H1 (cell line): ENCODE results near the gene C2orf81. TPM values are rescaled to one million over a fixed set of nuclear protein-coding genes. Genes with fewer than 3 reads are reported as not detected.

ENCODE experiments used
- CTCF ChIA-PET: fragments of 300-600 bp; sonication (Branson Sonifier 250); formaldehyde crosslinking; loops from one replicate; lab custom pipeline; 2021; ENCODE audit not compliant: partially characterized antibody; lab: Charles Lee
- POLR2A ChIA-PET: fragments of 300-600 bp; sonication (Branson Sonifier 250); formaldehyde crosslinking; loops from one replicate; lab custom pipeline; 2021; ENCODE audit warnings: inconsistent platforms; ENCODE audit not compliant: partially characterized antibody; lab: Charles Lee
- DNase-seq, 2 experiments: peaks; one replicate each; pipeline versions ENCODE4 v3.0.0 to v3.0.0-alpha.2; 2010 to 2022; ENCODE audit warnings: low spot score in 2 of 2, low read depth in 1 of 2, mixed read lengths in 1 of 2
- FAIRE-seq: peaks from 2 replicates; lab custom pipeline; 2011; peaks lifted over from hg19 to GRCh38; lab: Jason Lieb, UNC
- H2AFZ ChIP-seq: 2 replicates; pipeline ENCODE4 v1.8.1; 2012; ENCODE audit warnings: low read length, inconsistent platforms
- H2AK5ac ChIP-seq: 2 replicates; pipeline ENCODE4 v1.6.1; 2013; ENCODE audit warnings: low read depth, low read length
- H2BK120ac ChIP-seq: replicated peaks from 2 replicates; pipeline ENCODE3; 2013; ENCODE audit warnings: low read depth, low read length, inconsistent platforms
- H2BK12ac ChIP-seq: 2 replicates; pipeline ENCODE4 v1.6.1; 2013; ENCODE audit warnings: low read depth, low read length
- H2BK15ac ChIP-seq: 2 replicates; pipeline ENCODE4 v1.6.1; 2013; ENCODE audit warnings: low read length
- H2BK20ac ChIP-seq: 2 replicates; pipeline ENCODE4 v1.6.1; 2013; ENCODE audit warnings: low read length
- H2BK5ac ChIP-seq: 2 replicates; pipeline ENCODE4 v1.6.1; 2013; ENCODE audit warnings: low read depth, low read length
- H3K14ac ChIP-seq: 2 replicates; pipeline ENCODE4 v1.6.1; 2013; ENCODE audit warnings: inconsistent platforms; ENCODE audit not compliant: insufficient read length
- H3K18ac ChIP-seq: 2 replicates; pipeline ENCODE4 v1.6.1; 2013; ENCODE audit warnings: low read length; ENCODE audit errors: extremely low read depth
- H3K23ac ChIP-seq: 2 replicates; pipeline ENCODE4 v1.6.1; 2013; ENCODE audit warnings: inconsistent platforms; ENCODE audit not compliant: insufficient read length
- H3K23me2 ChIP-seq: 2 replicates; pipeline ENCODE4 v1.6.1; 2013; ENCODE audit warnings: low read depth, low read length
- H3K27ac ChIP-seq: 2 replicates; pipeline ENCODE4 v1.6.1; 2011; ENCODE audit warnings: low read depth, low read length, inconsistent platforms
- H3K27me3 ChIP-seq, 4 experiments: replicated peaks in 1 of 4; 1 replicate in 1 of 4; 2 replicates in 3 of 4; pipeline versions ENCODE4 v1.6.1 to v1.8.1; 2011 to 2013; ENCODE audit warnings: low read length in 3 of 4, mild to moderate bottlenecking in 3 of 4, inconsistent platforms in 2 of 4, mixed read lengths in 2 of 4, moderate library complexity in 1 of 4; ENCODE audit not compliant: control insufficient read depth in 3 of 4, insufficient read depth in 3 of 4; ENCODE audit errors: extremely low read depth in 1 of 4
- H3K36me3 ChIP-seq, 4 experiments: 2 replicates each; pipeline versions ENCODE4 v1.6.1 to v1.8.1; 2011 to 2013; ENCODE audit warnings: mild to moderate bottlenecking in 4 of 4, low read length in 3 of 4, moderate library complexity in 2 of 4, control low read depth in 1 of 4, inconsistent platforms in 1 of 4; ENCODE audit not compliant: insufficient read depth in 4 of 4, control insufficient read depth in 2 of 4
- H3K4ac ChIP-seq: replicated peaks from 2 replicates; pipeline ENCODE3; 2013; ENCODE audit warnings: low read length, low read depth, mixed read lengths, inconsistent platforms; ENCODE audit not compliant: insufficient read length
- H3K4me1 ChIP-seq, 4 experiments: replicated peaks in 1 of 4; 1 replicate in 1 of 4; 2 replicates in 3 of 4; pipeline versions ENCODE4 v1.6.1 to v1.8.1; 2011 to 2013; ENCODE audit warnings: low read length in 3 of 4, inconsistent platforms in 2 of 4, mixed read lengths in 1 of 4; ENCODE audit not compliant: insufficient read depth in 4 of 4, control insufficient read depth in 3 of 4
- H3K4me2 ChIP-seq, 2 experiments: 2 replicates each; pipeline versions ENCODE4 v1.6.1 to v1.8.1; 2011 to 2013; ENCODE audit warnings: low read depth in 2 of 2, low read length in 2 of 2, control low read depth in 1 of 2, inconsistent platforms in 1 of 2, mild to moderate bottlenecking in 1 of 2; ENCODE audit not compliant: insufficient read depth in 1 of 2
- H3K4me3 ChIP-seq, 4 experiments: fragments of 200-600, 300-600 bp in 1 of 4; sonication (generic), shearing (Covaris generic), sonication (Bioruptor Twin) in 1 of 4; 2 replicates each; pipeline versions ENCODE4 v1.5.1 to v1.8.1; 2011 to 2016; ENCODE audit warnings: low read length in 4 of 4, low read depth in 3 of 4, control low read depth in 2 of 4, inconsistent platforms in 2 of 4, mild to moderate bottlenecking in 2 of 4, mixed read lengths in 1 of 4, moderate library complexity in 1 of 4; ENCODE audit not compliant: insufficient read depth in 2 of 4; ENCODE audit errors: extremely low read depth in 1 of 4
- H3K56ac ChIP-seq: replicated peaks from 2 replicates; pipeline ENCODE3; 2013; ENCODE audit warnings: low read depth, mild to moderate bottlenecking, mixed read lengths, low read length, inconsistent platforms; ENCODE audit not compliant: insufficient read length
- H3K79me1 ChIP-seq: 2 replicates; pipeline ENCODE4 v1.6.1; 2013; ENCODE audit warnings: low read depth, low read length, control low read depth
- H3K79me2 ChIP-seq, 2 experiments: 2 replicates each; pipeline versions ENCODE4 v1.6.1 to v1.8.1; 2012 to 2013; ENCODE audit warnings: low read length in 2 of 2, mild to moderate bottlenecking in 2 of 2, inconsistent platforms in 1 of 2; ENCODE audit not compliant: insufficient read depth in 2 of 2, control insufficient read depth in 1 of 2
- H3K9ac ChIP-seq, 4 experiments: replicated peaks in 1 of 4; 1 replicate in 1 of 4; 2 replicates in 3 of 4; pipeline versions ENCODE4 v1.6.1 to v1.8.1; 2011 to 2013; ENCODE audit warnings: low read depth in 3 of 4, low read length in 3 of 4, control low read depth in 2 of 4, mild to moderate bottlenecking in 2 of 4, moderate library complexity in 2 of 4, inconsistent platforms in 1 of 4; ENCODE audit errors: extremely low read depth in 1 of 4
- H3K9me3 ChIP-seq, 2 experiments: 2 replicates each; pipeline versions ENCODE4 v1.6.1 to v1.8.1; 2012 to 2013; ENCODE audit warnings: mild to moderate bottlenecking in 2 of 2, moderate library complexity in 2 of 2, control low read depth in 1 of 2, inconsistent platforms in 1 of 2, low read depth in 1 of 2, low read length in 1 of 2, mixed read lengths in 1 of 2; ENCODE audit not compliant: insufficient read depth in 2 of 2
- H4K20me1 ChIP-seq, 2 experiments: replicated peaks in 1 of 2; 2 replicates each; pipeline versions ENCODE3 to v1.8.1; 2011 to 2013; ENCODE audit warnings: inconsistent platforms in 2 of 2, low read length in 2 of 2, mild to moderate bottlenecking in 1 of 2; ENCODE audit not compliant: insufficient read depth in 2 of 2, control insufficient read depth in 1 of 2
- H4K5ac ChIP-seq: 2 replicates; pipeline ENCODE4 v1.6.1; 2013; ENCODE audit warnings: low read length, low read depth, mixed read lengths, inconsistent platforms; ENCODE audit not compliant: insufficient read length
- H4K8ac ChIP-seq: 2 replicates; pipeline ENCODE4 v1.8.0; 2013; ENCODE audit warnings: mild to moderate bottlenecking, moderate library complexity, low read length, inconsistent platforms; ENCODE audit not compliant: insufficient read depth; ENCODE audit errors: extremely low read depth
- H4K91ac ChIP-seq: replicated peaks from 2 replicates; pipeline ENCODE3; 2013; ENCODE audit warnings: low read length, mixed read lengths, inconsistent platforms; ENCODE audit not compliant: insufficient read length
- BACH1 ChIP-seq: IDR thresholded peaks from 2 replicates; pipeline ENCODE4 v1.6.1; 2012; ENCODE audit warnings: low read length, improper control_type of control experiment
- CEBPB ChIP-seq: IDR thresholded peaks from 2 replicates; pipeline ENCODE4 v1.6.1; 2012; ENCODE audit warnings: low read depth, low read length
- CTCF ChIP-seq, 3 experiments: IDR thresholded peaks; 1 replicate in 2 of 3; 2 replicates in 1 of 3; pipeline versions ENCODE4 v1.5.1 to v1.6.1; 2011; ENCODE audit warnings: low read length in 3 of 3, mild to moderate bottlenecking in 3 of 3, inconsistent platforms in 2 of 3, low read depth in 1 of 3, moderate library complexity in 1 of 3; ENCODE audit not compliant: insufficient read depth in 1 of 3; ENCODE audit errors: control extremely low read depth in 1 of 3
- JUND ChIP-seq: IDR thresholded peaks from 2 replicates; pipeline ENCODE4 v1.6.1; 2011; ENCODE audit warnings: mild to moderate bottlenecking, improper control_type of control experiment, low read length
- MAFK ChIP-seq: IDR thresholded peaks from 2 replicates; pipeline ENCODE4 v1.6.1; 2012; ENCODE audit warnings: low read depth, mild to moderate bottlenecking, improper control_type of control experiment, low read length
- NRF1 ChIP-seq: IDR thresholded peaks from 2 replicates; pipeline ENCODE4 v1.6.1; 2011; ENCODE audit warnings: mild to moderate bottlenecking, low read depth, low read length, improper control_type of control experiment
- POLR2AphosphoS5 ChIP-seq: IDR thresholded peaks from 2 replicates; pipeline ENCODE4 v1.6.1; 2011; ENCODE audit warnings: low read depth, low read length
- RNF2 ChIP-seq: fragments of 200-900, 300-1000 bp; sonication (generic); IDR thresholded peaks from 2 replicates; pipeline ENCODE4 v1.7.1; 2016; ENCODE audit warnings: borderline replicate concordance, low read depth, mild to moderate bottlenecking, antibody characterized with exemption, low read length; ENCODE audit not compliant: poor library complexity, severe bottlenecking; ENCODE audit errors: missing control alignments
- SIX5 ChIP-seq: IDR thresholded peaks from 2 replicates; pipeline ENCODE4 v1.6.1; 2011; ENCODE audit warnings: mild to moderate bottlenecking, low read depth, low read length
- WGBS, 2 experiments: shearing (Covaris generic) in 1 of 2; methylation state at CpG; one replicate each; pipeline versions ENCODE4 v1.1.6 to v1.1.7; 2013 to 2015; ENCODE audit warnings: low lambda C conversion rate in 2 of 2, mixed read lengths in 2 of 2, inconsistent platforms in 1 of 2, low coverage in 1 of 2, missing lambda C conversion rate in 1 of 2; ENCODE audit not compliant: insufficient replicate concordance in 2 of 2, insufficient coverage in 1 of 2, insufficient read length in 1 of 2; ENCODE audit errors: extremely low coverage in 1 of 2, missing lambda C conversion rate in 1 of 2; 5-methylcytosine and 5-hydroxymethylcytosine counted together
- polyA plus RNA-seq, 7 experiments: library from polyadenylated mRNA; depleted of rRNA in 3 of 7; stranded (reverse) in 5 of 7; unstranded in 2 of 7; fragments of >200 nt in 5 of 7; fragments of 200-250 nt in 2 of 7; gene quantifications; 1 replicate in 5 of 7; 2 replicates in 1 of 7; 4 replicates in 1 of 7; pipeline versions ENCODE4 v1.2.1 to v1.2.3, GENCODE V29; 2011 to 2013; ENCODE audit warnings: missing spikeins in 2 of 7, mixed read lengths in 2 of 7
- total RNA-seq: library from RNA; stranded (reverse); fragmentation: NEBNext Ultra II Directional; extraction: Animal tissue kit (Norgen Biotek cat#: 25700); gene quantifications from 2 replicates; pipeline ENCODE4 v1.2.1, GENCODE V29; 2021

C2orf81 gene
- total and polyA plus RNA-seq, 2 of the 8 experiments (the other 6 are each of a cell fraction or from before 2014, with no cell fraction given): 1.6 to 3.3 TPM

DNA sequence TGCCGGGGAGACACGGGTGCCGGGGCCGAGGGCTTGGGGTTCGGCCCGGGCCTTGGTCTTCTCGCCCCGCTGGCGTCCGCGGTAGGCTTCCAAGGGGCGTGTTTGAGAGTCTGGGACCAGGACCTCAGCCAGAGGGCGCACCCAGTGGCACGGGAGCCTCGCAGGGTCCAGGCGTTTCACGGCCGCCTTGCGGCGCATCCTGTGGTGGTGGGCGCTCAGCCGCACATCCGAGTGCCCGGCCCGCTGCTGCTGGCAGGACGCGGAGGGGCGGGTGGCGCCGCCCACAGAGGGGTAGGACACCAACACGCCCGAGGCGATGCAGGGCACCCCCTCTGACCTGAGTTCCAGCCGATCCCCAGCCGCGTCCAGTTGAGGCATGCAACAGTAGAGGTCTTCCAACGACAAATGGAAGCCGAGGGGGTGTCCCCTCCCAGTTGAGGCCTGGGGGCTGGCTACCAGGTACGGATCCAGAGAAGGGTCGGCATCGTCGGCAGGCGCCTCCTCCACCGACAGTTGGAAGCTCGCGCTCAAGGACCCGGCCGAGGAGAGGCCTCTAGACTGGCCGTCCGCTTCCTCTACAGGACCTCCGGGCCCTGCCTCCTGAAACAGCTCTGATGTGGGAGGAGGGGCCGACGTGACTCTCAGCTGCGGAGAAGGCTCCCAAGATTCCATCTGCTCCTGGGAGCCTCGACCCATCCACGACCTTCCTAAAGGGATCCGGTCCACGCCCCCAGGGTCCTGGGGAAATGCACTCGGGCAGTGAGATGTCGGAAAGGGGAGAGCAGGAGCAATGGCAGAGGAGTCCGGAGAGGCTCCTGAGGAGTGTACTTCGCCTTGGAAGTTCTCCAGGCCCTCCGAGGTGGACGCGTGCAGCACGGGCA, 6.3 kb downstream of the C2orf81 start:
- no peak overlapping the region for H2BK15ac ChIP-seq
- H2BK120ac ChIP-seq: no peak overlapping the region
- no peak for TF ChIP-seq MAFK
- no peak for TF ChIP-seq NRF1
- TF ChIP-seq RNF2: no peak
- TF ChIP-seq POLR2AphosphoS5: no peak
- TF ChIP-seq CTCF (IDR thresholded peaks at IDR 0.05; ENCODE audit: control extremely low read depth in 1 of 3, insufficient read depth in 1 of 3, low read depth in 1 of 3, low read length in 3 of 3): no peak
- no peak for TF ChIP-seq CEBPB
- TF ChIP-seq SIX5: no peak
- no peak for TF ChIP-seq BACH1
- TF ChIP-seq JUND: no peak

More for the DNA sequence above, 6.3 kb downstream of the C2orf81 start:
- H3K4ac ChIP-seq: no peak overlapping the region
- H3K23me2 ChIP-seq: no peaks in the 10 kb centered on the region
- no peak overlapping the region for H3K23ac ChIP-seq
- H2BK20ac ChIP-seq: no peak overlapping the region
- peak overlapping the region; percentile 89 for H4K8ac ChIP-seq
- WGBS, 2 experiments: 91% methylated on average over 51 of the region's 66 CpGs; no CpG with 5 or more reads in 1 of the 2 experiments
- no peak overlapping the region for H2AFZ ChIP-seq
- H4K91ac ChIP-seq: no peak overlapping the region
- peak overlapping the region; percentile 78; the same call in 1 of the 2 replicates for H2BK5ac ChIP-seq
- CTCF ChIA-PET: interaction anchor here (0.7 to 4.0 kb wide), 9 partner anchors 12 to 80 kb away, joined by 3 to 19 read pairs (median 4); partner anchors contain the start of gene MOGS
- H3K18ac ChIP-seq: 0 out of 2 replicates have a peak overlapping the region, but pooled peaks have one; percentile 2
- H2AK5ac ChIP-seq: no peak overlapping the region
- no peak overlapping the region for H4K5ac ChIP-seq
- H3K4me1 ChIP-seq: peaks cover 0 to 13% (median 0%) of the 10 kb centered on the region in 4 experiments; a peak in 3 of 7 replicates
- H3K27me3 ChIP-seq: no peaks in the 10 kb centered on the region
- H3K9ac ChIP-seq: no peak overlapping the region
- no peaks in the 10 kb centered on the region for H4K20me1 ChIP-seq
- DNase-seq: no peak
- H3K79me1 ChIP-seq: no peaks in the 10 kb centered on the region
- no peaks in the 10 kb centered on the region for H3K79me2 ChIP-seq
- no peak overlapping the region for H2BK12ac ChIP-seq
- no peak overlapping the region for H3K14ac ChIP-seq
- H3K27ac ChIP-seq: no peak overlapping the region
- no peaks in the 10 kb centered on the region for H3K9me3 ChIP-seq
- peak overlapping the region in 1 of 2 experiments; percentile 52; a peak in 1 of 4 replicates for H3K4me2 ChIP-seq
- H3K36me3 ChIP-seq: no peaks in the 10 kb centered on the region
- POLR2A ChIA-PET: interaction anchor here (0.5 to 1.6 kb wide), 4 partner anchors 10 to 23 kb away, joined by 3 to 4 read pairs (median 3); no protein-coding TSS in a partner anchor
- H3K4me3 ChIP-seq: no peak overlapping the region; a peak in 1 of 8 replicates
- no peak for FAIRE-seq
- no peak overlapping the region for H3K56ac ChIP-seq
